NCI-H1048 (cell line): ENCODE results near the gene TPK1.
A peak's percentile ranks its signal among the peaks of the same experiment; 100 is the strongest.

Experiments
- DNase-seq: peaks from one replicate; lab custom pipeline; 2025; lab: John Stamatoyannopoulos, UW

TPK1 gene

DNA sequence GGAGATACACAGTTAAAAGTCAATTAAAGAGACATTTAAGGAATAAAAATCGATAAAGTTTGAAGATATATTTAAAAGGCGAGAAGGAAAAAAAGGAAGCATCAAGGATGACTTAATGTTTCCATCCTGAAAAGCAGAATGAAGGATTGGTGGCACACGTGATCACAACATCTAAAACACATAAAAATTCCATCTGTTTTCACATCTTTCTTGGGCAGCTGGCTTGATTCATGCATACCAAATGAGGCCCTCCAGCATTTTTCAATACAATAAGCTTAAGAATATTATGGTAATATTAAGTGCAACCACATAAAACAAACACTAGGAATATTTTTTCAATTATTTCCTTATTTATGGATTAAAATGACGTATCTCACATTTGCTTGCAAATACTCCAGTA is 112.6 kb downstream of the TPK1 start:
- peak; percentile 76 for DNase-seq

DNA sequence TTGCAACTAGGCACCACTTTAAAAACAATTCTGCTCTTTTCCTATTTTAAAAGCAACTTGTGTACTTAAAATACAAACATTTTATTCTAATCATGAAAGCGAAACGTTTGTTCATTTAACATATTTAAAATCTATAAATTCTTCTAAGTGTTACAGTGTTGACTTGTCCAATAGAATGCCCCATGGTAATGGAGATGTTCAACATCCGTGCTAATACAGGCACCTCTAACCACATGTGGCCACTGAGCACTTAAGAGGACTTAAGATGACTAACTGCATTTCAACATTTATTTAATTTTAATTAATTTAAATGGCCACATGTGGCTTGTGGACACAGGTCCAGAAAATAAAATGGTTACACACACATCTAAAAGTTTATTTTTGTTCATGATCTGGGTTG is 115.1 kb downstream of the TPK1 start:
- no peak for DNase-seq

DNA sequence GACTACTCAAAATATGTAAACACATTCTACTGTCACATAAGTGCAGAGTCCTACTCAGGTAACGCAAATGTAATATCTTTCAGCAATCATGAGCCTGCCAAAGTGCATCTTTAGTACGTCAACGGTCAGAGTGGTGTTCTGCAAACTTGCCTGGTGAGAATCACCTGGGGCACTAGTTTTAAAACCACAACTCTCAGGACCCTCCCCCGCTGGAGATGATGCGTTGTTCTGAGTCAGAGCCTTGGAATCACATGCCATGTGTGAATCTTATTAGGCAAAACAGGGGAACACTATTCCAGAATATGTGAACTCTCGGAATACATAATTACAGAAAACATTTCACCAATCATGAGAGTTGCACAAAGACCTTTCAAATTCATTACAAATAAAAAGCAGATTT is 115.7 kb downstream of the TPK1 start:
- no peak for DNase-seq

DNA sequence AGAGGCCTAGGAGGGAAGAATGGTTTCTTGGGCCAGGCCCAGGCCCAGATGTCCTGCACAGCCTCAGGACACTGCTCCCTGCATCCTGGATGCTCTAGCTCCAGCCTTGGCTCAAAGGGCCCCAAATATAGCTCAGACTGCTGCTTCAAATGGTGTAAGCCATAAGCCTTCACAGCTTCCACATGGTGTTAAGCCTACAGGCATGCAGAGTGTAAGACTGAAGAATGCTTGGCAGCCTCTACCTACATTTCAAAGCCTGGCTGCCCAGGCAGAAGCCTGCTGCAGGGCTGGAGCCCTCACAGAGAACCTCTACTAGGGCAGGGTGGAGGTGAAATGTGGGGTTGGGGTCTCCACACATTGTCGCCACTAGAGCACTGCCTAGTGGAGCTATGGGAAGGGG is 118.1 kb downstream of the TPK1 start:
- DNase-seq: no peak

DNA sequence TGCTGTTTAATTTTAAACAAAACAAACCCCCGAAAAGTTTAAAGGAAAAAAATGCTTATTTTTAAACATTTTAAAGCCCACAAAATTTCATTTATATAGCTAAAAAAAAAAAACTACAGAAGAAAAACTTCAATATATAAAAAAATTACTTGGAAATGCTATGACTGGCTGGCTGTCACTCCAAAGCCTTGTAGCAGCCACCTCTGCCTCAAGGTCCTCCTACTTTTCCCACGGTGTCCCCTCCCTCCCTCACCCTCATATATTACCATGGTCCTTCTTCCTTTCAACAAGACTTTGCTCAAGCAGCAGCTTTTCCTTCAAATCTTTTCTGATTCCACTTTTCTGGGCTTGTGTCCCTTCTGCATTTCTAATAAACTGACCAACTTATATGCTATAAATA is 122.0 kb downstream of the TPK1 start:
- DNase-seq: no peak

DNA sequence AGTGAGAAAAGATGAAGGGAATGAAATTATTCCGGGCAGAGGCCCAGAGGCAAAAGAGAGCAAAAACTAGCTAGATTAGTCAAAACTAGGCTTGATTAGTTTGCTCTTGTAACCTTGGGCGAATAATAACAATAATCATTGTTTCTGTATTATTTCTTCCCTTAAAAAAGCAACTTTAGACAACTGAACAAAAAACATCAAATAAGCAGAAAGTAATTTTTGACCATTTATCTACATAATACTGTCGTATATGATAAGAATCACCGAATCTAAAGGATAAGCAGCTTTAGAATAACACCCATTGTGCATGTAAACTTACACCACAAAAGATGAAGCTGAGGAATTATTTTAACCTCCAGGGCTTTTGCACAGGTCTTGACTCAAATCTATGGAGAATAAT is 125.1 kb downstream of the TPK1 start:
- DNase-seq: no peak

DNA sequence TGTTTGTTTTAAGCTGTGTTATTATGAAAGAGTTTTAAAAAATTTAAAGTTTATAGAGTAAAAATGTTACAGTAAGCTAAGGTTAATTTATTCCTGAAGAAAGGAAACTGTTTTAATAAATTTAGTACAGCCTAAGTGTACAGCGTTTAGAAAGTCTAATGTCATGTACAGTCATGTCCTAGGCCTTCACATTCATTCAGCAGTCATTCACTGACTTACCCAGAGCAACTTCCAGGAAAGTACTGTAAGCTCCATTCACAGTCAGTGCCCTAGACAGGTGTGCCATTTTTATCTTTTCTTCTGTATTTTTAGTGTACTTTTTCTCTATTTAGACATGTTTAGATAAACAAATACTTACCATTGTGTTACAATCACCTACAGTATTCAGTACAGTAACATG is 126.8 kb downstream of the TPK1 start:
- DNase-seq: no peak

DNA sequence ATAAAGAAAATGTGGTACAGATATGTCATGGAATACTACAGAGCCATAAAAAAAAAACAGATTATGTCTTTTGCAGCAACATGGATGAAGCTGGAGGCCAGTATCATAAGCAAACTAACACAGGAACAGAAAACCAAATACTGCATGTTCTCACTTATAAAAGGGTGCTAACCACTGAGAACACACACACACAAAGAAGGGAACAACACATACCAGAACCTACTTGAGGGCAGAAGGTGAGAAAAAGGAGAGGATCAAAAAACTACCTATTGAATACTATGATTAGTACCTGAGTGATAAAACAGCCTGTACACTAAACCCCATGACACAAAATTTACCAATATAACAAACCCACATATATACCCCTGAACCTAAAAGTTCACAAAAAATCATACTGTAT is 144.6 kb downstream of the TPK1 start:
- DNase-seq: no peak

DNA sequence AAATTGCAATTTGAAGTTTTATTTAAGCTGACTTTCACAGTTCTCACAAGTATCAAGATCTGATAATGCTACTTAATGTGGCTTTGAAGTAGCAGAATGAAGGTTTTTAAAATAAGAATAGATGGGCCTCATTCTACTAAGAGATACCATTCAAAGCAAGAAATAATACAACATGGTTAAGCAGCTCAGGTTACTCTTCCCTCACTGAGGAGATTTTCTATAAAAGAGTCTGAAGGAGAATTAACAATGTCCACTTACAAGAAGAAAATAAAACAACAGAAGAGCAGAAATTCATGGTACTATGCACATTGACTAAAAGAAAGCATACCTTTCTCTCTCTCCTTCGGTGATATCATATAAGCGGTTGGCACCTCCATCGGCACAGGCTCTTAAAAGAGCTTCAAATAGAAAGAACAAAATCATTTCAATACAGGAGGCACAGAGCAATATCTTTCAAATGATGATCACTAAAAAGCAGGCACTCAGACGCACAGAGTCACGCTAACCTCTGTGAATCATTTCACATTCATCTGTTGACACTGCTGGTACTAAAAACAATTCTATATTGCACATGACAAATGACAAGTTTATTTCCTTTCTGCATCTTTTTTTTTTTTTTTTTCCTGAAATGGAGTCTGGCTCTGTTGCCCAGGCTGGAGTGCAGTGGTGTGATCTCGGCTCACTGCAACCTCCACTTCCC is 153.1 kb downstream of the TPK1 start:
- DNase-seq: no peak

DNA sequence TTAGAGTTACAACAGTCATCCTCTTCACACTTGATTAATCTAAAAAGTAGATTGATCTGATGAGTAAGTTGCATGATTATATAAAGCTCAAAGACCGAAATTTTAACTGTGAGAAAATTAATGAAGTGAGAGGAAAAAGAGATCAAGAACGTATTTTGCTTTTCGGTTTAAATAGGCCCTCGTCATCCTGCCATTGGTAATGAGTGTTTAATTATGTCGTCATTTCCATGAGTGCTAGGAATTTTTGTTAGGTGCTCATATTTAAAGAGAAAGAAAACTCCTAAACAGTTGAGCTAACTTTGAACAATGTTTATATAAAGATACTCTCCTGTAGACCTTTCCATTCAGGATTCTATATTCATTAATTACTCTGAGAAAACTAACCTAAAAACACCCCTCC is 159.4 kb downstream of the TPK1 start:
- no peak for DNase-seq

DNA sequence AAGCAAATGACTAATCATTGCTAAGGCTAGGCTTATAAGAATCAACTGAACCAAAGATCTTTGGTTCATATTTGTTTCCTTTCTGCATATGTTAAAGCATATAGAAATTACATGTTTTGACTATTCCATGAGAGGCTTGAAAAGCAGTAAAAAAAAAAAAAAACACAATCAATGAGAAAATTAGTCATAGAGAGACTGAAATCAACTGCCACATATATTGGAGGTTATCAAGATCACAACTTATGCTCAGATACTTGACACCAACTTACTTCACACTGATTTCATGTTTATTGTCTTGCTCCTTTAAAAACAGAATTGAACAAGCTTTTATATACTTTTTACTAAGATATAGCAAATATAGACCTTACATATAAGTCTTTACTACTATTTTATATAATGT is 161.3 kb downstream of the TPK1 start:
- no peak for DNase-seq

DNA sequence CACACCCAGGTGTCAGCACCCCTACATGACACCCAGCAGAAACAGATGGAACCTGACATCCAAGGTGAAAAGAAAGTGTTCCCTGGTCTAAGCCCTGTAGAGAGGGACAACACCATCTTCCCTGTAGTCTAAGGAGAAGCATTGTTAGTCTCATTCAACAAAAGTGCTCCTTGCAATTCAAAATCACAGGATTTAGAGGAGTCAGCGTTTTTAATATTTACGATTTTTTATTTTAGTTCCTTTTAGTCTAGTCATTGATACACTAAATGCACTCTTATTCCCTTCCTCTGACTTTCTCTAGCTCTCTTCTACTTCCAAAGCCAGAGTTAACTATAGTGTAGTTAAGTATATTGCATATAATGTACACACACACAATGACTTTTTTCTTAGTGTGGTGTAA is 163.0 kb downstream of the TPK1 start:
- DNase-seq: no peak

DNA sequence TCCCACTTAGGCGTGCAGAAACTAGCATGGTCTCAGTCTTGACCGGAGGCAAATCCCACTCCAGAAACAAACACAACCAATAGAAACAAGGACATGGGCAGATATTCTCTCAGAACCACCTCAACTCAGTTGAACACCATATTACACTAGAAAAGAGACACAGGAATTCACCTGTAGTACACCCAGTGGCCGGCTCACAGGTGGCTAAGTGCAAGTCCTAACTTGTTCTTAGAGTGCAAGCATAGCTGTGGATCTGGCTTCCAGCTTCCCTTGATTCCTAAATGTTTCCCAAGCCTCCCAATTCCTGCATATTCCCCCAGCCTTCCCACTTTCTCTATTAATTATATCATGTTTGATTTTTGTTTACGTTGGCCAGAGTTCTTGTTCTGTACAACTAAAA is 164.4 kb downstream of the TPK1 start:
- DNase-seq: no peak

DNA sequence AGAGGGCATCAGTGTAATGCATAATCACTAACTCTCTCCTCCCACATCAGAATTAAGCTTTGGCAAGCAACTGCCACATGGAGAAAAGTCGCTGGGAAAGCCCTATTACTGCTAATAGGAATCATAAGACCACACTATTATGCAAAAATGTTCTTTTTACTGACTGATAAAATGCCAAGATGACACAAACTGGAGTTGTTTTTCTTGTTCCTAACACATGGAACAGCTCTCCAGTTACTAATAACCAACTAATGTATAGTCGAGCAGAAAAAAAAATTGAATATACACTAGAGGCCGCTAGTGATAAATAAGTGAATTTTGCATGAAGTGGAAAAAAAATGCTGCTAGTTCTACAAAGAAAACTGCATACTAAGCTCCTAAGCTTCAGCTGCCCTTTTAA is 165.6 kb downstream of the TPK1 start:
- peak; percentile 82 for DNase-seq

DNA sequence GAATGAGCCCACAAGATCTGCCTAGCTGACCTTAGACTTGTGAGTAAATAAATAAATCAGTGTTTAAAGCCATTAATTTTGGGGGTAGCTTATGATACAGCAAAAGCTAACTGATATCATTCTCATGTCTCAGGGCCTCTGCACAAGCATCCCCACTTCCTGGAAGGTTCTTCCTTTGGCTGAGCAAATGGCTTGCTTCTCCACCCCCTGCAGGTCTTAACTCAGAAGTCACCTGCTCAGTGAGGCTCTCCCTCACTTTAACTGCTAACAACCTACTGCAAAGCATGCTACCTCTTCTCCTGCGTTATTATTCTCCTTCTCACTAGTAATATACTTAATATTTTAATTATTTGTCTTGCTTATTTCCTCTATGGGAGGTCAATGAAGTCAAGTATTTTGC is 167.3 kb downstream of the TPK1 start:
- DNase-seq: no peak

DNA sequence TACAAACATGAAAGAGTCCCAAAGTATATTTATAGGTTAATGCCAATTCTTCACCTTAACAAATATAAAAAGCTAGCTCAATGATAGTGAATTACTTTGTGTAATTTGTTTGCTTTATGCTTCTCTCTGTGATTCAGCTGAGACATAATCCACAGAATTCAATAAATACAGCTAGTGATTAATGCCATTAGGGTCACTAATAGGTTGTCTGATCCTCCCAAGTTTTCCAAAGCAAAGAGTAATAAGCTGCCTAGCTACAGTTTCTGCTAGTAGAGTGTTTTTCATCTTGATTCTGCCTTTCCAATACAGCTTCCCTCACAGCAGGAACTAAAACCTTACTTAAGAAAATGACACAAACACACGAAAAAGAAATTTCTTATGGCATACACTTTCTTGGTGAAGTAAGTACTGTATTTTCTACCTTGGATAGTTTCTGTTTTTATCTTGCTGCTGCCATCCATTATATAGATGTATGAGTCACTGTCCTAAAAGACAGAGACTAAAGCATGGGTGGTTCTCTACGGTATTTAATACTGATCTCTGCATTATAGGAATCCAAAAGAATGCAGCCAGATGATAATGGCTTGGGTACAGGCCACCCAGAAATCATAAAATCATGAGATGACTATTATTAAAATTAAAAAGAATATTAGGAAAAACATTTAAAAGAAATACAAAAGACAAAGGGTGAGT is 170.0 kb downstream of the TPK1 start:
- no peak for DNase-seq

DNA sequence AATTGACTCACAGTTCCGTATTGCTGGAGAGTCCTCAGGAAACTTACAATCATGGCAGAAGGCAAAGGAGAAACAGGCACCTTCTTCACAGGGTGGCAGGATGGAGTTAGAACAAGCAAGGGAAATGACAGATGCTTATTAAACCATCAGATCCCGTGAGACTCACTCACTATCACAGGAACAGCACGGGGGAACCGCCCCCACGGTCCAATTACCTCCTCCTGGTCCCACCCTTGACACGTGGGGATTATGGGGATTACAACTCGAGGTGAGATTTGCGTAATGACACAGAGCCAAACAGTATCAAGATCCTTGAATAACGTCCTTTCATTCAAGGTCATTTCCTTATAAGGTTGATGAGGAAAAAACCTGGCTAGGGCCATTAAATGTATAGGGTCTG is 176.6 kb downstream of the TPK1 start:
- DNase-seq: no peak

DNA sequence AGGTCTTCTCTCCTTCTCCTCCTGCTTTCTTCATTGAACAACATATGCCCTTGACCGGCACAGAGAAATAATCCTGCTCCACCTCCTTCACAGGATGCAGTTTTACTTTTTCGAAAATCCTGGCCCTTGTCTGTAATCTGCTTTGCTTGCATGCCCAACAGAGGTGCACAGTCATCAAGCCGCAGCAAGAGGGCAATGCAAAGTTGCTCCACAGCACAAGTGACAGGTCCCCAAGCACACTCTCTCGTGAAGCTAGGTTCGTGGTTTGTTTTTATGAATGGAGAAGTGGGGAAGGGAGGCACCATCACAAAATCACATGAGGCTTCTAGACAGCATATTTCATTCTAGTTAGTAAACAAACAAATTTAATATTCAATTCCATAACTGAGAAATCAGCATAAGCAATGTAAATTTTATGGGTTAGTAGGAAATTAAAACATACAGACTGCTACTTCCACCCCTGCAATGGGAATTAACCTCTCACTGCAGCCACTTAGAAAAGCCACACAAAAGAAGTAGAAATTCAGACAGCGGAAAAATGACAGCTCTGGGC is 178.8 kb downstream of the TPK1 start:
- no peak for DNase-seq

DNA sequence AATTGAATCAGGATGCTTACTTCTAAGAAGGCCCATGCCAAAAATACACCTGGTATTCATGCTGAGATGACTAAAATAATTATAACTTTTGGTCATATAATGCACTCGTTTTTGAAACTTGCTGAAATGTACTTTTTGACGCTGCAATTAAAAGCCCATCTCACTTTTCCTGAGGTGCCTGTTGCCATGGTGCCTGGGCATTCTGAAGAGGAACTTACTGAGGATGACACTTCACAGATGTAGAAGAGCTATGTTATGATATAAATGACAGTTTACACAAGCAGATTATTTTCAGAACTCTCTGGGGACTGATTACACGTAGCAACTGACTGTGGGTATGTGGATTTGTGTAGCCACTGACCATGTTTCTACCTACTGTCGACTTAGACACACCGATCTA is 182.4 kb downstream of the TPK1 start:
- no peak for DNase-seq

DNA sequence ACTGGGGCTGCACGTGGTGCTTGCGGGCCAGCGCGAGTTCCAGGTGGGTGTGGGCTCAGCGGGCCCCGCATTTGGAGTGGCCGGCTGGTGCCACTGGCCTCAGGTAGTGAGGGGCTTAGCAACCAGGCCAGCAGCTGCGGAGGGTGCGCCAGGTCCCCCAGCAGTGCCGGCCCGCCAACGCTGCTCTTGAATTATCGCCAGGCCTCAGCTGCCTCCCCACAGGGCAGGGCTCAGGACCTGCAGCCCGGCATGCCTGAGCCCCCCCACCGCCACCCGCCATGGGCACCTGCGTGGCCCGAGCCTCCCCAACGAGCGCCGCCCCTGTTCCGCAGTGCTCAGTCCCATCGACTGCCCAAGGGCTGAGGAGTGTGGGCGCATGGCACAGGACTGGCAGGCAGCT is 185.4 kb downstream of the TPK1 start:
- no peak for DNase-seq

DNA sequence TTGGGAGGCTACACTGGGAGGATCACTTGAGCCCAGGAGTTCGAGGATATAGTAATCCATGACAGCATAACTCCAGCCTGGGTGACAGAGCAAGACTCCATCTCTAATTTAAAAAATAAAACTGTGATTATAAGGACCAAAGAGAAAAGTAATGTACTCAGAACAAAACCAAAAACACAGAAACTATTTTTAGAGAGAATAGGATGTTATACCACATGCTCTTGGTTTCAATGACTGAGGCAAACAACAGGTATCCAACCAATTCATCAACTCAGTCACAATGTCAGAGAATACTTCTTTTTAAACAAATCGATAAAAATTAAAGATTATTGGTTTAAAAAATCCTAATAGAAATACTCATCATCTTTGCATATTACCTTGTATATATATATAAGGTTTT is 186.7 kb downstream of the TPK1 start:
- no peak for DNase-seq

DNA sequence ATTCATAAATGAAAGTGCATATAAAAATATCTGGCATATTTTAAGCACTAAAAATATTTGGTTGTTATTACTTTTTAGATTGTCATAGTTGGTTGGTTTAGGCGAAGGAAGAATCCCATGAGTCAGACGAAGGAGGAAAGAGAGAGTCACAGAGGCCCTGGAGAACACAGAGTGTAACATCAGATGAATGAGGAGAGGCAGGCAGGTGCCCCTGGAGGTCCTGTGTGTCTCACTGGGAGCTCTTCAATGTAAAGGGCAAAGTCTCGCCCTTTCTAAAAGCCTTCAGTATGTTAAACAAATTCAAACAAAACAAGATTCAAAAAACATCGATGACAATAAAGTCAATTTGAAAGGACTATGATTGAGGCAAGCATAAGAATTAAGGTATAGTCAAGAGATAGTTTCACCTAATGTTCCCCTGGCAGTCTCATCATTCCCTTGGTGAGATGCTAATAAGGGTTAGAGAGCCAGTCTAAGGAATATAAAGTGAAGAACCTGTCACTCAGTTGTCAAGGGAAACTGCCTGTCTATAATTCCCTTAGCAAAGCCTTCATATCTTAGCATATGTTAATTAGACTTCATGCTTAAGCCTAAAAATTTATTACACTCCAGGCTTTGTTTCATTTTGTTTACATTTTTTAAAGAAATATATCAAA is 194.3 kb downstream of the TPK1 start:
- DNase-seq: no peak

DNA sequence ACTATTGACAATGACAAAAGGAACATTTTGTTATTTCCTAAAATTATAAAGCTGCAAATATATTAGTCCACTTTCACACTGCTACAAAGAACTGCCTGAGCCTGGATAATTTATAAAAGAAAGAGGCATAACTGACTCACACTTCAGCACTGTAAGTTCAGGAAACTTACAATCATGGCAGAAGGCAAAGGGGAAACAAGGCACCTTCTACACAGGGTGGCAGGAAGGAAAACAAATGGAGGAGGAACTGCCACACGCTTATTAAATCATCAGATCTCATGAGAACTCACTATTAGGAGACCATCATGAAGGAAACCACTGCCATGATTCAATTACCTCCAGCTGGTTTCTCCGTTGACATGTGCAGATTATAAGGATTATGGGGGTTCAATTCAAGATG is 203.1 kb downstream of the TPK1 start:
- no peak for DNase-seq
